H1 (cell line): ENCODE measurements around the gene SHROOM4. TPM values are rescaled to one million over a fixed set of nuclear protein-coding genes. Genes with fewer than 3 reads are reported as not detected.

ENCODE experiments used
- CTCF ChIA-PET: fragments of 300-600 bp; sonication (Branson Sonifier 250); formaldehyde crosslinking; loops from one replicate; lab custom pipeline; 2021; ENCODE audit not compliant: partially characterized antibody; lab: Charles Lee
- POLR2A ChIA-PET: fragments of 300-600 bp; sonication (Branson Sonifier 250); formaldehyde crosslinking; loops from one replicate; lab custom pipeline; 2021; ENCODE audit warnings: inconsistent platforms; ENCODE audit not compliant: partially characterized antibody; lab: Charles Lee
- DNase-seq, 2 experiments: peaks; one replicate each; pipeline versions ENCODE4 v3.0.0 to v3.0.0-alpha.2; 2010 to 2022; ENCODE audit warnings: low spot score in 2 of 2, low read depth in 1 of 2, mixed read lengths in 1 of 2
- FAIRE-seq: peaks from 2 replicates; lab custom pipeline; 2011; peaks lifted over from hg19 to GRCh38; lab: Jason Lieb, UNC
- H2AFZ ChIP-seq: 2 replicates; pipeline ENCODE4 v1.8.1; 2012; ENCODE audit warnings: low read length, inconsistent platforms
- H2AK5ac ChIP-seq: 2 replicates; pipeline ENCODE4 v1.6.1; 2013; ENCODE audit warnings: low read depth, low read length
- H2BK120ac ChIP-seq: replicated peaks from 2 replicates; pipeline ENCODE3; 2013; ENCODE audit warnings: low read depth, low read length, inconsistent platforms
- H2BK12ac ChIP-seq: 2 replicates; pipeline ENCODE4 v1.6.1; 2013; ENCODE audit warnings: low read depth, low read length
- H2BK15ac ChIP-seq: 2 replicates; pipeline ENCODE4 v1.6.1; 2013; ENCODE audit warnings: low read length
- H2BK20ac ChIP-seq: 2 replicates; pipeline ENCODE4 v1.6.1; 2013; ENCODE audit warnings: low read length
- H2BK5ac ChIP-seq: 2 replicates; pipeline ENCODE4 v1.6.1; 2013; ENCODE audit warnings: low read depth, low read length
- H3K14ac ChIP-seq: 2 replicates; pipeline ENCODE4 v1.6.1; 2013; ENCODE audit warnings: inconsistent platforms; ENCODE audit not compliant: insufficient read length
- H3K18ac ChIP-seq: 2 replicates; pipeline ENCODE4 v1.6.1; 2013; ENCODE audit warnings: low read length; ENCODE audit errors: extremely low read depth
- H3K23ac ChIP-seq: 2 replicates; pipeline ENCODE4 v1.6.1; 2013; ENCODE audit warnings: inconsistent platforms; ENCODE audit not compliant: insufficient read length
- H3K23me2 ChIP-seq: 2 replicates; pipeline ENCODE4 v1.6.1; 2013; ENCODE audit warnings: low read depth, low read length
- H3K27ac ChIP-seq: 2 replicates; pipeline ENCODE4 v1.6.1; 2011; ENCODE audit warnings: low read depth, low read length, inconsistent platforms
- H3K27me3 ChIP-seq, 4 experiments: replicated peaks in 1 of 4; 1 replicate in 1 of 4; 2 replicates in 3 of 4; pipeline versions ENCODE4 v1.6.1 to v1.8.1; 2011 to 2013; ENCODE audit warnings: low read length in 3 of 4, mild to moderate bottlenecking in 3 of 4, inconsistent platforms in 2 of 4, mixed read lengths in 2 of 4, moderate library complexity in 1 of 4; ENCODE audit not compliant: control insufficient read depth in 3 of 4, insufficient read depth in 3 of 4; ENCODE audit errors: extremely low read depth in 1 of 4
- H3K36me3 ChIP-seq, 4 experiments: 2 replicates each; pipeline versions ENCODE4 v1.6.1 to v1.8.1; 2011 to 2013; ENCODE audit warnings: mild to moderate bottlenecking in 4 of 4, low read length in 3 of 4, moderate library complexity in 2 of 4, control low read depth in 1 of 4, inconsistent platforms in 1 of 4; ENCODE audit not compliant: insufficient read depth in 4 of 4, control insufficient read depth in 2 of 4
- H3K4ac ChIP-seq: replicated peaks from 2 replicates; pipeline ENCODE3; 2013; ENCODE audit warnings: low read length, low read depth, mixed read lengths, inconsistent platforms; ENCODE audit not compliant: insufficient read length
- H3K4me1 ChIP-seq, 4 experiments: replicated peaks in 1 of 4; 1 replicate in 1 of 4; 2 replicates in 3 of 4; pipeline versions ENCODE4 v1.6.1 to v1.8.1; 2011 to 2013; ENCODE audit warnings: low read length in 3 of 4, inconsistent platforms in 2 of 4, mixed read lengths in 1 of 4; ENCODE audit not compliant: insufficient read depth in 4 of 4, control insufficient read depth in 3 of 4
- H3K4me2 ChIP-seq, 2 experiments: 2 replicates each; pipeline versions ENCODE4 v1.6.1 to v1.8.1; 2011 to 2013; ENCODE audit warnings: low read depth in 2 of 2, low read length in 2 of 2, control low read depth in 1 of 2, inconsistent platforms in 1 of 2, mild to moderate bottlenecking in 1 of 2; ENCODE audit not compliant: insufficient read depth in 1 of 2
- H3K4me3 ChIP-seq, 4 experiments: fragments of 200-600, 300-600 bp in 1 of 4; sonication (generic), shearing (Covaris generic), sonication (Bioruptor Twin) in 1 of 4; 2 replicates each; pipeline versions ENCODE4 v1.5.1 to v1.8.1; 2011 to 2016; ENCODE audit warnings: low read length in 4 of 4, low read depth in 3 of 4, control low read depth in 2 of 4, inconsistent platforms in 2 of 4, mild to moderate bottlenecking in 2 of 4, mixed read lengths in 1 of 4, moderate library complexity in 1 of 4; ENCODE audit not compliant: insufficient read depth in 2 of 4; ENCODE audit errors: extremely low read depth in 1 of 4
- H3K56ac ChIP-seq: replicated peaks from 2 replicates; pipeline ENCODE3; 2013; ENCODE audit warnings: low read depth, mild to moderate bottlenecking, mixed read lengths, low read length, inconsistent platforms; ENCODE audit not compliant: insufficient read length
- H3K79me1 ChIP-seq: 2 replicates; pipeline ENCODE4 v1.6.1; 2013; ENCODE audit warnings: low read depth, low read length, control low read depth
- H3K79me2 ChIP-seq, 2 experiments: 2 replicates each; pipeline versions ENCODE4 v1.6.1 to v1.8.1; 2012 to 2013; ENCODE audit warnings: low read length in 2 of 2, mild to moderate bottlenecking in 2 of 2, inconsistent platforms in 1 of 2; ENCODE audit not compliant: insufficient read depth in 2 of 2, control insufficient read depth in 1 of 2
- H3K9ac ChIP-seq, 4 experiments: replicated peaks in 1 of 4; 1 replicate in 1 of 4; 2 replicates in 3 of 4; pipeline versions ENCODE4 v1.6.1 to v1.8.1; 2011 to 2013; ENCODE audit warnings: low read depth in 3 of 4, low read length in 3 of 4, control low read depth in 2 of 4, mild to moderate bottlenecking in 2 of 4, moderate library complexity in 2 of 4, inconsistent platforms in 1 of 4; ENCODE audit errors: extremely low read depth in 1 of 4
- H3K9me3 ChIP-seq, 2 experiments: 2 replicates each; pipeline versions ENCODE4 v1.6.1 to v1.8.1; 2012 to 2013; ENCODE audit warnings: mild to moderate bottlenecking in 2 of 2, moderate library complexity in 2 of 2, control low read depth in 1 of 2, inconsistent platforms in 1 of 2, low read depth in 1 of 2, low read length in 1 of 2, mixed read lengths in 1 of 2; ENCODE audit not compliant: insufficient read depth in 2 of 2
- H4K20me1 ChIP-seq, 2 experiments: replicated peaks in 1 of 2; 2 replicates each; pipeline versions ENCODE3 to v1.8.1; 2011 to 2013; ENCODE audit warnings: inconsistent platforms in 2 of 2, low read length in 2 of 2, mild to moderate bottlenecking in 1 of 2; ENCODE audit not compliant: insufficient read depth in 2 of 2, control insufficient read depth in 1 of 2
- H4K5ac ChIP-seq: 2 replicates; pipeline ENCODE4 v1.6.1; 2013; ENCODE audit warnings: low read length, low read depth, mixed read lengths, inconsistent platforms; ENCODE audit not compliant: insufficient read length
- H4K8ac ChIP-seq: 2 replicates; pipeline ENCODE4 v1.8.0; 2013; ENCODE audit warnings: mild to moderate bottlenecking, moderate library complexity, low read length, inconsistent platforms; ENCODE audit not compliant: insufficient read depth; ENCODE audit errors: extremely low read depth
- H4K91ac ChIP-seq: replicated peaks from 2 replicates; pipeline ENCODE3; 2013; ENCODE audit warnings: low read length, mixed read lengths, inconsistent platforms; ENCODE audit not compliant: insufficient read length
- EGR1 ChIP-seq: IDR thresholded peaks from 2 replicates; pipeline ENCODE4 v1.6.1; 2011; ENCODE audit warnings: low read depth, low read length, borderline replicate concordance
- EZH2 ChIP-seq: fragments of 200-600 bp; sonication (generic); IDR thresholded peaks from 2 replicates; pipeline ENCODE4 v1.7.1; 2012; ENCODE audit warnings: low read depth, mild to moderate bottlenecking, moderate library complexity, low read length, inconsistent platforms; ENCODE audit not compliant: severe bottlenecking
- HDAC2 ChIP-seq, 2 experiments: fragments of 300-600 bp in 1 of 2; sonication (generic) in 1 of 2; IDR thresholded peaks; 2 replicates each; pipeline ENCODE4 v1.6.1; 2011 to 2012; ENCODE audit warnings: low read depth in 2 of 2, low read length in 2 of 2, mild to moderate bottlenecking in 2 of 2, moderate library complexity in 2 of 2, borderline replicate concordance in 1 of 2, inconsistent platforms in 1 of 2
- JUND ChIP-seq: IDR thresholded peaks from 2 replicates; pipeline ENCODE4 v1.6.1; 2011; ENCODE audit warnings: mild to moderate bottlenecking, improper control_type of control experiment, low read length
- KDM4A ChIP-seq: IDR thresholded peaks from one replicate; pipeline ENCODE4 v1.7.1; 2012; ENCODE audit warnings: low read depth, mild to moderate bottlenecking, moderate library complexity, low read length, inconsistent platforms; ENCODE audit not compliant: severe bottlenecking
- MAFK ChIP-seq: IDR thresholded peaks from 2 replicates; pipeline ENCODE4 v1.6.1; 2012; ENCODE audit warnings: low read depth, mild to moderate bottlenecking, improper control_type of control experiment, low read length
- PHF8 ChIP-seq: fragments of 200-600 bp; sonication (generic); conservative IDR thresholded peaks from 2 replicates; pipeline ENCODE4 v1.7.1; 2012; ENCODE audit warnings: low read depth, mild to moderate bottlenecking, inconsistent platforms, low read length, moderate library complexity
- RFX5 ChIP-seq: IDR thresholded peaks from 2 replicates; pipeline ENCODE4 v1.6.1; 2011; ENCODE audit warnings: low read depth, low read length, improper control_type of control experiment, borderline replicate concordance
- RNF2 ChIP-seq: fragments of 200-900, 300-1000 bp; sonication (generic); IDR thresholded peaks from 2 replicates; pipeline ENCODE4 v1.7.1; 2016; ENCODE audit warnings: borderline replicate concordance, low read depth, mild to moderate bottlenecking, antibody characterized with exemption, low read length; ENCODE audit not compliant: poor library complexity, severe bottlenecking; ENCODE audit errors: missing control alignments
- SIX5 ChIP-seq: IDR thresholded peaks from 2 replicates; pipeline ENCODE4 v1.6.1; 2011; ENCODE audit warnings: mild to moderate bottlenecking, low read depth, low read length
- SP4 ChIP-seq: IDR thresholded peaks from 2 replicates; pipeline ENCODE4 v1.6.1; 2012; ENCODE audit warnings: low read length, inconsistent platforms
- TBP ChIP-seq: IDR thresholded peaks from 2 replicates; pipeline ENCODE4 v1.6.1; 2011; ENCODE audit warnings: low read depth, low read length, improper control_type of control experiment
- USF2 ChIP-seq: IDR thresholded peaks from 2 replicates; pipeline ENCODE4 v1.6.1; 2011; ENCODE audit warnings: low read length, improper control_type of control experiment
- WGBS, 2 experiments: shearing (Covaris generic) in 1 of 2; methylation state at CpG; one replicate each; pipeline versions ENCODE4 v1.1.6 to v1.1.7; 2013 to 2015; ENCODE audit warnings: low lambda C conversion rate in 2 of 2, mixed read lengths in 2 of 2, inconsistent platforms in 1 of 2, low coverage in 1 of 2, missing lambda C conversion rate in 1 of 2; ENCODE audit not compliant: insufficient replicate concordance in 2 of 2, insufficient coverage in 1 of 2, insufficient read length in 1 of 2; ENCODE audit errors: extremely low coverage in 1 of 2, missing lambda C conversion rate in 1 of 2; 5-methylcytosine and 5-hydroxymethylcytosine counted together
- polyA plus RNA-seq, 7 experiments: library from polyadenylated mRNA; depleted of rRNA in 3 of 7; stranded (reverse) in 5 of 7; unstranded in 2 of 7; fragments of >200 nt in 5 of 7; fragments of 200-250 nt in 2 of 7; gene quantifications; 1 replicate in 5 of 7; 2 replicates in 1 of 7; 4 replicates in 1 of 7; pipeline versions ENCODE4 v1.2.1 to v1.2.3, GENCODE V29; 2011 to 2013; ENCODE audit warnings: missing spikeins in 2 of 7, mixed read lengths in 2 of 7
- total RNA-seq: library from RNA; stranded (reverse); fragmentation: NEBNext Ultra II Directional; extraction: Animal tissue kit (Norgen Biotek cat#: 25700); gene quantifications from 2 replicates; pipeline ENCODE4 v1.2.1, GENCODE V29; 2021

Gene SHROOM4
- total and polyA plus RNA-seq, 2 of the 8 experiments (the other 6 are each of a cell fraction or from before 2014, with no cell fraction given), result 1.6 to 5.6 TPM

GRCh38 chrX:50565718-50566117, 248.3 kb downstream of the SHROOM4 start:
- FAIRE-seq (no peak), DNase-seq (no peak)
- WGBS, 2 experiments, result 60% methylated on average over 4 of the region's 4 CpGs; no CpG with 5 or more reads in 1 of the 2 experiments
- Histone ChIP-seq H3K18ac (no peak overlapping the region), H3K9me3 (no peaks in the 10 kb centered on the region), H3K4me2 (no peak overlapping the region), H2BK5ac (no peak overlapping the region), H3K23ac (no peak overlapping the region), H2AK5ac (no peak overlapping the region), H4K20me1 (no peaks in the 10 kb centered on the region), H3K79me2 (no peaks in the 10 kb centered on the region), H4K5ac (no peak overlapping the region), H3K4me3 (no peak overlapping the region), H4K91ac (no peak overlapping the region), H3K4me1 (peaks cover 0 to 4% (median 1%) of the 10 kb centered on the region in 4 experiments; a peak in 2 of 7 replicates), H3K36me3 (no peaks in the 10 kb centered on the region), H2AFZ (no peak overlapping the region), H3K27ac (no peak overlapping the region), H3K56ac (no peak overlapping the region), H2BK15ac (no peak overlapping the region), H3K27me3 (no peaks in the 10 kb centered on the region), H3K4ac (no peak overlapping the region), H3K23me2 (no peaks in the 10 kb centered on the region), H2BK12ac (no peak overlapping the region), H3K14ac (no peak overlapping the region), H3K79me1 (no peaks in the 10 kb centered on the region), H2BK120ac (no peak overlapping the region), H3K9ac (no peak overlapping the region), H4K8ac (no peak overlapping the region), H2BK20ac (no peak overlapping the region)
- CTCF ChIA-PET, result interaction anchor here (1.1 kb wide), 1 partner anchor 15 kb away, joined by 3 read pairs; no protein-coding TSS in a partner anchor
- POLR2A ChIA-PET, result no interaction called here
- TF ChIP-seq EGR1, result no peak
- no peak for TF ChIP-seq SP4
- no peak for TF ChIP-seq MAFK
- no peak for TF ChIP-seq KDM4A
- TF ChIP-seq USF2, result no peak
- no peak for TF ChIP-seq RNF2
- TF ChIP-seq SIX5, result no peak
- TF ChIP-seq HDAC2 (IDR thresholded peaks at IDR 0.05; ENCODE audit: borderline replicate concordance in 1 of 2, low read depth in 2 of 2, low read length in 2 of 2), result no peak
- no peak for TF ChIP-seq RFX5
- TF ChIP-seq TBP, result no peak
- TF ChIP-seq PHF8, result no peak
- TF ChIP-seq JUND, result no peak
- no peak for TF ChIP-seq EZH2
